Mammary epithelial cell (primary cell): ENCODE data around the gene SPECC1.

Source experiments
- EZH2 ChIP-seq: IDR thresholded peaks from 2 replicates; pipeline ENCODE4 v1.6.1; 2012; ENCODE audit warnings: low read length, inconsistent platforms, borderline replicate concordance
- TF ChIP-seq, protein P1 (sequence below), 2 donors: IDR thresholded peaks in 1 of 2; conservative IDR thresholded peaks in 1 of 2; 2 replicates each; pipeline ENCODE4 v1.5.1; 2011 to 2012; ENCODE audit warnings: inconsistent platforms in 2 of 2, low read length in 2 of 2, mild to moderate bottlenecking in 2 of 2, control low read depth in 1 of 2, low read depth in 1 of 2; ENCODE audit not compliant: insufficient read depth in 1 of 2; ENCODE audit errors: extremely low read depth in 1 of 2

- TF ChIP-seq, protein P1, sequence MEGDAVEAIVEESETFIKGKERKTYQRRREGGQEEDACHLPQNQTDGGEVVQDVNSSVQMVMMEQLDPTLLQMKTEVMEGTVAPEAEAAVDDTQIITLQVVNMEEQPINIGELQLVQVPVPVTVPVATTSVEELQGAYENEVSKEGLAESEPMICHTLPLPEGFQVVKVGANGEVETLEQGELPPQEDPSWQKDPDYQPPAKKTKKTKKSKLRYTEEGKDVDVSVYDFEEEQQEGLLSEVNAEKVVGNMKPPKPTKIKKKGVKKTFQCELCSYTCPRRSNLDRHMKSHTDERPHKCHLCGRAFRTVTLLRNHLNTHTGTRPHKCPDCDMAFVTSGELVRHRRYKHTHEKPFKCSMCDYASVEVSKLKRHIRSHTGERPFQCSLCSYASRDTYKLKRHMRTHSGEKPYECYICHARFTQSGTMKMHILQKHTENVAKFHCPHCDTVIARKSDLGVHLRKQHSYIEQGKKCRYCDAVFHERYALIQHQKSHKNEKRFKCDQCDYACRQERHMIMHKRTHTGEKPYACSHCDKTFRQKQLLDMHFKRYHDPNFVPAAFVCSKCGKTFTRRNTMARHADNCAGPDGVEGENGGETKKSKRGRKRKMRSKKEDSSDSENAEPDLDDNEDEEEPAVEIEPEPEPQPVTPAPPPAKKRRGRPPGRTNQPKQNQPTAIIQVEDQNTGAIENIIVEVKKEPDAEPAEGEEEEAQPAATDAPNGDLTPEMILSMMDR (conservative IDR thresholded peaks at IDR 0.05 in 1 of 2, IDR thresholded peaks at IDR 0.05 in 1 of 2; ENCODE audit: extremely low read depth in 1 of 2, insufficient read depth in 1 of 2, low read depth in 1 of 2, low read length in 2 of 2) = no peak
- no peak for TF ChIP-seq EZH2
These were observed 264.8 kb downstream of the SPECC1 start for GRCh38 chr17:20273741-20274500.
